Loucy (cell line): Measurements from ENCODE around the gene MMAB.

ENCODE experiments used
- EZH2phosphoT487 ChIP-seq: fragments of 200-600 bp; IDR thresholded peaks from 2 replicates; pipeline ENCODE4 v1.6.1; 2018; ENCODE audit warnings: antibody characterized with exemption, mild to moderate bottlenecking, moderate library complexity, borderline replicate concordance
- TF ChIP-seq, protein P1 (sequence below): fragments of 200-600 bp; sonication (generic); conservative IDR thresholded peaks from 2 replicates; pipeline ENCODE4 v1.5.1; 2014; ENCODE audit warnings: mild to moderate bottlenecking, antibody characterized with exemption, low read length

DNA sequence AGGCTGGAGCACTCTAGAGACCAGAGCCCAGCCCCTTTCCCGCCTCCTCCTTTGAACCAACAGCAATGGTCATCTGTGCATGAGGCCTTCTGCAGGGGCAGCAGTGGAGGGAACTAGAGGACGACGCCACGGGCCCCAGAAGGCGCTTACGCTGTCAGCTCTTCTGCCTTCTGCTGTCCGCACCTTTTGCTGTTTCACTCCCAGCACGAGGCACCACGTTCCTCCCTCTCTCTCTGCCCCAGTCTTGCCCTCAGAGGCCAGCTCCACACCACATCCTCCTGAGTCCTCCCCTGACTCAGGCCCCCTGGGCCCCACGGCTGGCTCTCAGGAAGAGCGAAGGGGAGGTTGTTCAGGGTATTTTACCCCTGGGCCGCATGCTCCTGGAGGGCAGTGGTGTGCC is 15.5 kb downstream of the MMAB start:
- TF ChIP-seq, protein P1, sequence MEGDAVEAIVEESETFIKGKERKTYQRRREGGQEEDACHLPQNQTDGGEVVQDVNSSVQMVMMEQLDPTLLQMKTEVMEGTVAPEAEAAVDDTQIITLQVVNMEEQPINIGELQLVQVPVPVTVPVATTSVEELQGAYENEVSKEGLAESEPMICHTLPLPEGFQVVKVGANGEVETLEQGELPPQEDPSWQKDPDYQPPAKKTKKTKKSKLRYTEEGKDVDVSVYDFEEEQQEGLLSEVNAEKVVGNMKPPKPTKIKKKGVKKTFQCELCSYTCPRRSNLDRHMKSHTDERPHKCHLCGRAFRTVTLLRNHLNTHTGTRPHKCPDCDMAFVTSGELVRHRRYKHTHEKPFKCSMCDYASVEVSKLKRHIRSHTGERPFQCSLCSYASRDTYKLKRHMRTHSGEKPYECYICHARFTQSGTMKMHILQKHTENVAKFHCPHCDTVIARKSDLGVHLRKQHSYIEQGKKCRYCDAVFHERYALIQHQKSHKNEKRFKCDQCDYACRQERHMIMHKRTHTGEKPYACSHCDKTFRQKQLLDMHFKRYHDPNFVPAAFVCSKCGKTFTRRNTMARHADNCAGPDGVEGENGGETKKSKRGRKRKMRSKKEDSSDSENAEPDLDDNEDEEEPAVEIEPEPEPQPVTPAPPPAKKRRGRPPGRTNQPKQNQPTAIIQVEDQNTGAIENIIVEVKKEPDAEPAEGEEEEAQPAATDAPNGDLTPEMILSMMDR: no peak
- TF ChIP-seq EZH2phosphoT487: no peak
